OCI-LY7 (cell line): Measurements from ENCODE around the gene ZNF337.
"Not testable (repeated sequence)": the region's sequence is repeated elsewhere in the genome, so short reads cannot be mapped to it uniquely, and the experiment has no call there.

Experiments used
- CTCF ChIP-seq: fragments of 200-600 bp; sonication (generic); conservative IDR thresholded peaks from 2 replicates; pipeline ENCODE4 v1.5.1; 2014; ENCODE audit warnings: mild to moderate bottlenecking, antibody characterized with exemption, low read length, moderate library complexity, mixed read lengths
- EZH2phosphoT487 ChIP-seq: fragments of 200-600 bp; sonication (generic); IDR thresholded peaks from 2 replicates; pipeline ENCODE4 v1.6.1; 2018; ENCODE audit warnings: low read depth, borderline replicate concordance, mild to moderate bottlenecking, mixed run types, antibody characterized with exemption, low read length, moderate library complexity, mixed read lengths

GRCh38 chr20:25704303-25704702 lies 7.7 kb upstream of the ZNF337 start:
- not testable (repeated sequence) for TF ChIP-seq CTCF, EZH2phosphoT487
